VCaP (cell line): ENCODE measurements around the gene APOL4.

Experiments
- H3K27ac ChIP-seq: fragments of 450-650 bp; 2 replicates; pipeline ENCODE4 v1.5.1; 2017
- TF ChIP-seq, protein P1 (sequence below): fragments of 450-650 bp; conservative IDR thresholded peaks from 2 replicates; pipeline ENCODE4 v1.5.1; 2017; ENCODE audit warnings: mild to moderate bottlenecking, moderate library complexity

The APOL4 gene

DNA sequence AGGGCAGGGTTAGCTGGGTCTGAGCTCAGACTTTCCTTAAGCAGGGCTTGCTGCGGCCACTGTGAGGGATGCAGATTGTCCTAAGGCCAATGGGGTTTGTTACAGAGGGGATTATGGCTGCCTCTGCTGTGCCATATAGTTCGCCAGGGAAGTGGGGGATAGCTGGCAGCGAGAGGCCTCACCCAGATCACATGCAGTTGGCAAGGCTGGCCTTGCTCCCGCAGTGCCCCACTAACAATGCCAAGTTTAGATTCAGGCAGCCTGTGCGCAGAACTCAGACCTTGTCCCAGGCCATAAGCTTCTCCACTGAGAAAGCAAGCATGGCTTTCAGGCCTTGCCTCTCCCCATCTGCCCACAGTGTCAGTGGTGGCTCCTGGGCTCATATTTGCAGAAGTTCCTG is 42.4 kb upstream of the APOL4 start:
- TF ChIP-seq, protein P1, sequence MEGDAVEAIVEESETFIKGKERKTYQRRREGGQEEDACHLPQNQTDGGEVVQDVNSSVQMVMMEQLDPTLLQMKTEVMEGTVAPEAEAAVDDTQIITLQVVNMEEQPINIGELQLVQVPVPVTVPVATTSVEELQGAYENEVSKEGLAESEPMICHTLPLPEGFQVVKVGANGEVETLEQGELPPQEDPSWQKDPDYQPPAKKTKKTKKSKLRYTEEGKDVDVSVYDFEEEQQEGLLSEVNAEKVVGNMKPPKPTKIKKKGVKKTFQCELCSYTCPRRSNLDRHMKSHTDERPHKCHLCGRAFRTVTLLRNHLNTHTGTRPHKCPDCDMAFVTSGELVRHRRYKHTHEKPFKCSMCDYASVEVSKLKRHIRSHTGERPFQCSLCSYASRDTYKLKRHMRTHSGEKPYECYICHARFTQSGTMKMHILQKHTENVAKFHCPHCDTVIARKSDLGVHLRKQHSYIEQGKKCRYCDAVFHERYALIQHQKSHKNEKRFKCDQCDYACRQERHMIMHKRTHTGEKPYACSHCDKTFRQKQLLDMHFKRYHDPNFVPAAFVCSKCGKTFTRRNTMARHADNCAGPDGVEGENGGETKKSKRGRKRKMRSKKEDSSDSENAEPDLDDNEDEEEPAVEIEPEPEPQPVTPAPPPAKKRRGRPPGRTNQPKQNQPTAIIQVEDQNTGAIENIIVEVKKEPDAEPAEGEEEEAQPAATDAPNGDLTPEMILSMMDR, result no peak
- no peak overlapping the region for H3K27ac ChIP-seq

DNA sequence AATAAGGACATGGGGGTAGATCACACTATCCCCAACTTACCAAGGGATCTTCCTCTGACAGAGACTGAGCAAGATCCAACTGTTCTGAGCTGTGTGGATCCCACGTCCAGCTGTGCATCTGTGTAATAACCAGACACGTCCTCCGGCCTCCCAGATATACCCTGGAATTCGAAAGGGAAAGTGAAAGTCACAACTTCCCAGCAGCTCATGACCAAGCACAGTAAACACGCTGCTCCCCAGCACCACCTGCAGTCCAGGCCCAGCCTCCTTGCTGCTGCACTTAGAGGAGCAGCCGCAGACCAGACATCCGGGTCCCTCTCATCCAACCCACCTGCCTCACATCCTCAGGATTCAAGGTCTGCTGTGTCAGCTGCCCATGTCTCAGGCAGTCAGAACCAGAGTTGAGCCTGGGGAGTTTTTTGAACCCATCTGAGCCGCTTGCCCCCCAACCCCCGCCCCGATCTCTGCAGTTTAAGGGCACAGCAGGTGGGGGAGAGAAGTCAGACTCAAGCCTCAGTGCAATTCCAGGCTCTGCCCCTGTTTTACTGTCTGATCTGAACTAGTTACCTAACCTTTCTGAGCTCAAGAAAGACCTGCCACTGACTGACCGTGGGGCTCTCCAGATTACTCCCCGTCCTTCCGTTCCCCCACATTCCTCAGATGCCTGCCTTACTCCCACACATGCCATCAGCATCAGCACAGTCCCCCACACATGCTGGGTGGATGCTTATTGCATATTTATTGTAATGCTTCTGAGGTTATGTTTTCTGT is 38.0 kb upstream of the APOL4 start, which contains the start of gene APOL2:
Gene APOL2 (minus strand): TSS at position 127 of the 771 bp plus-strand sequence. CDS start 6,365 bp downstream, outside the sequence.
- H3K27ac ChIP-seq, result peak within 1 kb of the TSS; percentile 84
- TF ChIP-seq, protein P1, result peak; percentile 75

DNA sequence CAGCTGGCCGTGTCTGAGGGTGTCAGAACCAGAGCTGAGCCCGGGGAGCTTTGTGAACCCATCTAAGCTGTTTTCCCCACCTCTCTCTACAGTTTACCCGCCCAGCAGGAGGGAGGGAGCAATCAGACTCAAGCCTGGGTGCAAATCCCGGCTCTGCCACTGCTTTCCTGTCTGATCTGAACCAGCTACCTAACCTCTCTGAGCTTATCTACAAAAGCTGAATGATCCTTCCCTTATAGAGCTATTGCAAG is 37.5 kb upstream of the APOL4 start:
- TF ChIP-seq, protein P1, result no peak
- peak overlapping the region; percentile 84 for H3K27ac ChIP-seq

DNA sequence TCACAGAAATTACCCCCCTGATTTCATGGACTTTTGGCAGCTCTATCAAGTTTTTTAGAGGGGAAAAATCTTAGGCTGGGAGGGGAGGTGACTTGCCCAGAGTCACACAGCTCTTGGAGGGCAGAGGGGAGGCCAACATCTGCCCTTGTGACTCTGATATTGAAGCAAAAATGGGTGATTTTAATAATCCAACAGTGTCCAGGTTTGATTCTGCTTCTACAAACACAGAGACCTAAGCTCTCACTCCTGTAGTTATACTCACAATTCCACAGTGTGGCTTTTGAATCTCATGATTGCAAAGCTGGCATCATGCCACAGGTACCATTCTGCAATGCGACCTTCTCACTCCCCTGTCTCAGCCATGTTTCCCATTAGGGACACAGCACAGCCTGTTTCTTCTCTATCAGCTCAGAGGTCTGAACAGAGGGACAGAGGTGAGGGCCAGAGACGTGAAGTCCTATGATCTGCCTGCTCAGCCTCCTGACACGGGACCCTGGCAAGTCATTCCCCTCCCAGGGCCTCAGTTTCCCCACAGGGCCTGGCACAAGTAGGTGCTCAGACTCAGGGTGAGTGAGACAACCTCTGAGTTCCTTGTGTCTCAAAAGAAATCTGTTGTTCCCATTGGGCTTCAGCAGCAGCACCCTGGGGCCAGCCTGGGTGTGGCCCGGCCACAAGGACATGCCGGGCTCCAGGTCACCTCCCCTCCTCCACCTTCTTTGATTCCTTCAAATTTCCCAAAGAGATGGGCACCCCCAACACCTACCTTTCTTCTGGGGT is 37.0 kb upstream of the APOL4 start:
- H3K27ac ChIP-seq, result peak overlapping the region; percentile 84
- TF ChIP-seq, protein P1, result no peak

DNA sequence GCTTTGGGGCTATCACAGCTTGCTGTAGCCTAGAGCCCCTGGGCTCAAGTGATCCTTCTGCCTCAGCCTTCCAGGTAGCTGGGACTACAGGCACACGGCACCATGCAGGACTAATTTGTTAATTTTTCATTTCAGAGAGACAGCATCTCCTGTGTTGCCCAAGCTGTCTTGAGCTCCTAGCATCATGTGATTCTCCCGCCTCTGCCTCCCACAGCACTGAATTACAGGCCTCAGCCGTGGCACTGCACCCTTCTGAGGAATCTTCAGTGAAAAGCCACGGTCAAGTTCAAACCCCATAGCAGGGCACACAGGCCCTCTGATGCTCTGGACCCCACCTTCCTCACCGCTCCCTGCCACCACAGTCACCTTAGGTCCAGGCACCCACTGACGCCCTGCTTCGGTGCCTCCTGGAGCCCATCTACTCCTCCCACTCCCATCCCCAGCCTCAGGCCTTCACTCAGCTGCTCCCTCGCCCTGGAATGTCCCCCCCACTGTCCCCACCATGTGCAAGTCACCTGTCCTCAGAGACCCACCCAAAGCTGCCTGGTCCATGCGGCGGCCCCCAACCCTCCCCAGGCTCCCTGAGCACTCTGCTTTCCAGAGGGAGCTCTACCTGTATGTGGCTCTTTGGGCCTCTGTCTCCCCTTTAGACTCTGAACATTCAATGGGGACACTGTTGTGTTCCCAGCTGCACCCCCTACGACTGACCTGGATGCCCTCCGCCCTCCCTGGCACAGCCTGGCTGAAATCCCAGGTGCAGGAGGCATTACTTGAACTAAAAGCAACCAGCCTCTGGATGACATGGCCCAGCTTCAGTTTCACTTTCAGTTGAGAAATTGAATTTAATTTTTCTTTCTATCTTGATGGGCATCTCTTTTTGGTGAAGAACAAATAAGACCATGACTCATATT is 36.1 kb upstream of the APOL4 start:
- TF ChIP-seq, protein P1, result no peak
- peak overlapping the region; percentile 84 for H3K27ac ChIP-seq

DNA sequence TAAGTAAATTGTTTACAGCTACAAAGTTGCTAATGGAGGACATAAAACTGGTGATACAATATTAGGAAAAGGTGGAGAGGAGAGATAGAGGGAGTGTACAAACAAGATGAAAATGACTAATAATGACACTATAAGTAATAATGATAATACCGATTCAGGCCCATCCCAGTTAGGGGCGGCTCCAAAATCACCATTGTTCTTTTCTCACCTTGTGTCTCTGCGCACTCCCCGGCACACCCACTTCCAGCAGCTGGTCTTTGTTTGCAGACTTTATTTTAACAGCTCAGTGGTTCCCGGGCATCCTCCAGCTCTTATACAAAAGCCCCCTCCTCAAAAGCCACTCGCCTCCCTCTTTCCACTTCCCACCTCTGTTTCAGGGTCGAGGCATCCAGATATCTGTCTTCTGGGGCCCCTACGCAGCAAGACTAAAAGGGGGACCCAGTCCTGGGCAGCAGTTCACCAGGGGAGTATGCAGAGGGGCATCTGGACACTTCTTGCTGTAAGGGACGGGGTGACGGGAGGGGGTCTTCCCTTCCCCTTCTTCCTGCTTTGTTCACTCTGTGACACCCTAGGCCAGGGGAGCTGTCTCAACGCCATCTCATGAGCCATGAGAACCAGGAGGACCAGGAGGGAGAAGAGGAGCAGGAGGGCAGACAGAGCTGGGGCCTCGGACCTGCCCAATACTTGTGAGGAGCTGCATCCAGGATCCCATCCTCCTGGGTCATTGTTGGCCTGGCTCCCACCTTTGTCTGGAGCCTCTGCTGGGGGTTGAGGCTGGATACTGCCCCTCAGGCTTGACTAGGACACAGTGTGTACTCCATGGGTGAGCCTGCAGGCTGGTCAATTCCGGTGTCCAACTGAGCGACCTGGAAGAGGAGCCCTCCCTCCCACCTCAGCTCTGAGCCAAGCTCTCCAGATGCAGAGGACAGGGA is 35.0 kb upstream of the APOL4 start:
- H3K27ac ChIP-seq, result peak overlapping the region; percentile 84; the same call in 1 of the 2 replicates
- TF ChIP-seq, protein P1, result no peak
